IMR-90 (cell line): ENCODE measurements around the gene SLC1A7. TPM values are rescaled to one million over a fixed set of nuclear protein-coding genes. Genes with fewer than 3 reads are reported as not detected.
A peak's percentile ranks its signal among the peaks of the same experiment; 100 is the strongest.

ENCODE experiments used
- ATAC-seq: fragments of 200-7000 bp; cut with Tn5 transposase; 2 replicates; pipeline ENCODE4 v1.9.1; 2020; ENCODE audit warnings: low read depth, mild to moderate bottlenecking, moderate library complexity
- BruUV-seq: library from RNA; stranded (reverse); fragments of 400-500 nt; replicated peaks from 2 replicates; lab custom pipeline; 2021; lab: Mats Ljungman, UMichigan
- CTCF ChIA-PET: fragments of 300-600 bp; formaldehyde crosslinking; extraction: SDS; loops from one replicate; lab custom pipeline; 2021; ENCODE audit warnings: antibody characterized with exemption; lab: Yijun Ruan, JAX
- POLR2A ChIA-PET: fragments of 300-600 bp; sonication (Branson Sonifier 250); formaldehyde crosslinking; loops from one replicate; lab custom pipeline; 2022; ENCODE audit warnings: antibody characterized with exemption; ENCODE audit not compliant: unreplicated experiment; lab: Charles Lee
- DNase-seq: peaks from one replicate; pipeline ENCODE4 v3.0.0; 2013
- H2AFZ ChIP-seq: replicated peaks from 2 replicates; pipeline ENCODE3; 2013; ENCODE audit warnings: low read length, mild to moderate bottlenecking; ENCODE audit not compliant: poor library complexity
- H2AK5ac ChIP-seq: 2 replicates; pipeline ENCODE4 v1.6.1; 2013; ENCODE audit warnings: low read depth, low read length, inconsistent platforms
- H2AK9ac ChIP-seq: replicated peaks from 2 replicates; pipeline ENCODE3; 2013; ENCODE audit warnings: mild to moderate bottlenecking, low read depth, low read length, moderate library complexity; ENCODE audit not compliant: poor library complexity
- H2BK120ac ChIP-seq: 2 replicates; pipeline ENCODE4 v1.6.1; 2013; ENCODE audit warnings: low read depth, low read length, inconsistent platforms
- H2BK15ac ChIP-seq: 3 replicates; pipeline ENCODE4 v1.6.1; 2013; ENCODE audit warnings: low read depth, low read length, inconsistent platforms
- H2BK20ac ChIP-seq: 2 replicates; pipeline ENCODE4 v1.6.1; 2013; ENCODE audit warnings: low read depth, mild to moderate bottlenecking, inconsistent platforms, low read length, moderate library complexity
- H2BK5ac ChIP-seq: 2 replicates; pipeline ENCODE4 v1.6.1; 2013; ENCODE audit warnings: mild to moderate bottlenecking, low read depth, low read length, inconsistent platforms; ENCODE audit not compliant: poor library complexity, severe bottlenecking
- H3K14ac ChIP-seq: replicated peaks from 2 replicates; pipeline ENCODE4 v1.6.1; 2013; ENCODE audit warnings: low read depth, low read length, inconsistent platforms
- H3K18ac ChIP-seq: 2 replicates; pipeline ENCODE4 v1.6.1; 2013; ENCODE audit warnings: low read depth, low read length, control low read depth
- H3K23ac ChIP-seq: 2 replicates; pipeline ENCODE4 v1.6.1; 2013; ENCODE audit warnings: low read depth, low read length, inconsistent platforms
- H3K27ac ChIP-seq: 2 replicates; pipeline ENCODE4 v1.5.1; 2013; ENCODE audit warnings: mild to moderate bottlenecking, control low read depth, low read length; ENCODE audit not compliant: insufficient read depth
- H3K27me3 ChIP-seq: 2 replicates; pipeline ENCODE4 v1.6.1; 2013; ENCODE audit warnings: low read length; ENCODE audit not compliant: control insufficient read depth, insufficient read depth
- H3K36me3 ChIP-seq: 2 replicates; pipeline ENCODE4 v1.6.1; 2013; ENCODE audit warnings: low read length, mixed read lengths; ENCODE audit not compliant: control insufficient read depth, insufficient read depth
- H3K4ac ChIP-seq: 2 replicates; pipeline ENCODE4 v1.6.1; 2013; ENCODE audit warnings: low read depth, low read length, inconsistent platforms
- H3K4me1 ChIP-seq: 2 replicates; pipeline ENCODE4 v1.6.1; 2013; ENCODE audit warnings: low read length, mixed read lengths; ENCODE audit not compliant: control insufficient read depth, insufficient read depth
- H3K4me2 ChIP-seq: 2 replicates; pipeline ENCODE4 v1.6.1; 2013; ENCODE audit warnings: low read depth, mild to moderate bottlenecking, control low read depth, low read length, moderate library complexity
- H3K4me3 ChIP-seq: 2 replicates; pipeline ENCODE4 v1.5.1; 2013; ENCODE audit warnings: low read depth, mild to moderate bottlenecking, control low read depth, low read length, moderate library complexity; ENCODE audit not compliant: insufficient read depth
- H3K56ac ChIP-seq: 2 replicates; pipeline ENCODE4 v1.6.1; 2013; ENCODE audit warnings: low read length, inconsistent platforms; ENCODE audit not compliant: insufficient read depth; ENCODE audit errors: extremely low read depth
- H3K79me1 ChIP-seq, 2 experiments: 2 replicates each; pipeline ENCODE4 v1.6.1; 2013; ENCODE audit warnings: low read length in 2 of 2, inconsistent platforms in 1 of 2, low read depth in 1 of 2
- H3K9ac ChIP-seq: 2 replicates; pipeline ENCODE4 v1.6.1; 2013; ENCODE audit warnings: low read depth, low read length, control low read depth
- H3K9me1 ChIP-seq: 2 replicates; pipeline ENCODE4 v1.6.1; 2013; ENCODE audit warnings: low read length, inconsistent platforms; ENCODE audit not compliant: insufficient read depth
- H3K9me3 ChIP-seq: 2 replicates; pipeline ENCODE4 v1.6.1; 2013; ENCODE audit warnings: low read length; ENCODE audit not compliant: control insufficient read depth, insufficient read depth
- H4K20me1 ChIP-seq: 2 replicates; pipeline ENCODE4 v1.6.1; 2013; ENCODE audit warnings: low read length, inconsistent platforms; ENCODE audit not compliant: insufficient read depth
- H4K5ac ChIP-seq: 2 replicates; pipeline ENCODE4 v1.6.1; 2013; ENCODE audit warnings: mild to moderate bottlenecking, low read depth, low read length, control low read depth
- H4K8ac ChIP-seq, 2 experiments: 2 replicates each; pipeline ENCODE4 v1.6.1; 2013; ENCODE audit warnings: low read depth in 2 of 2, low read length in 2 of 2, control low read depth in 1 of 2, inconsistent platforms in 1 of 2
- H4K91ac ChIP-seq: 2 replicates; pipeline ENCODE4 v1.6.1; 2013; ENCODE audit warnings: low read depth, low read length, inconsistent platforms; ENCODE audit not compliant: insufficient read depth
- CHD1 ChIP-seq: IDR thresholded peaks from 2 replicates; pipeline ENCODE4 v1.6.1; 2012; ENCODE audit warnings: low read depth, low read length, improper control_type of control experiment
- FOS ChIP-seq: fragments of 150-350 bp; IDR thresholded peaks from 2 replicates; pipeline ENCODE4 v1.6.1; 2016; ENCODE audit warnings: low read depth, low read length
- MAZ ChIP-seq: IDR thresholded peaks from 2 replicates; pipeline ENCODE4 v1.6.1; 2012; ENCODE audit warnings: low read depth, mild to moderate bottlenecking, low read length, improper control_type of control experiment, moderate library complexity, borderline replicate concordance
- MXI1 ChIP-seq: IDR thresholded peaks from 2 replicates; pipeline ENCODE4 v1.6.1; 2012; ENCODE audit warnings: low read depth, mild to moderate bottlenecking, low read length, moderate library complexity, borderline replicate concordance
- NFE2L2 ChIP-seq: fragments of 150-350 bp; IDR thresholded peaks from 2 replicates; pipeline ENCODE4 v1.6.1; 2016; ENCODE audit warnings: low read depth, mild to moderate bottlenecking, low read length
- POLR2A ChIP-seq: IDR thresholded peaks from 2 replicates; pipeline ENCODE4 v1.6.1; 2012; ENCODE audit warnings: mild to moderate bottlenecking, low read depth, low read length
- RCOR1 ChIP-seq: IDR thresholded peaks from 2 replicates; pipeline ENCODE4 v1.6.1; 2012; ENCODE audit warnings: mild to moderate bottlenecking, low read length, improper control_type of control experiment; ENCODE audit not compliant: insufficient replicate concordance
- RFX5 ChIP-seq: IDR thresholded peaks from 2 replicates; pipeline ENCODE4 v1.8.0; 2012; ENCODE audit warnings: low read depth, mild to moderate bottlenecking, low read length, moderate library complexity
- SMC3 ChIP-seq: fragments of 150-350 bp; IDR thresholded peaks from 2 replicates; pipeline ENCODE4 v1.6.1; 2016; ENCODE audit warnings: low read depth, mild to moderate bottlenecking, antibody characterized with exemption, low read length, moderate library complexity
- USF2 ChIP-seq: fragments of 150-350 bp; IDR thresholded peaks from 2 replicates; pipeline ENCODE4 v1.6.1; 2017; ENCODE audit warnings: mild to moderate bottlenecking, antibody characterized with exemption, low read length, low read depth
- WGBS, 2 experiments: methylation state at CpG; one replicate each; pipeline versions ENCODE4 v1.1.5 to v1.1.7; 2013; ENCODE audit warnings: missing lambda C conversion rate in 2 of 2; ENCODE audit not compliant: insufficient read length in 1 of 2; ENCODE audit errors: extremely low coverage in 2 of 2; 5-methylcytosine and 5-hydroxymethylcytosine counted together
- dilution Hi-C: fragments of 300-500 bp; cut with HindIII; formaldehyde crosslinking; loops from one replicate; pipeline ENCODE4 v1.14.3; 2018; ENCODE audit warnings: low sequenced_read_pairs; ENCODE audit not compliant: unreplicated experiment
- in situ Hi-C: fragments of 300-500 bp; cut with MboI; formaldehyde crosslinking; loops from 3 replicates; pipeline ENCODE4 v1.14.3; 2019; ENCODE audit warnings: low sequenced_read_pairs, inconsistent platforms, mixed read lengths
- intact Hi-C: fragments of 100-400 bp; cut with micrococcal nuclease; formaldehyde crosslinking; loops from 2 replicates; pipeline ENCODE4 v1.10.0; 2022
- polyA plus RNA-seq, 3 experiments: library from polyadenylated mRNA; depleted of rRNA; stranded (reverse); fragments of >200 nt; gene quantifications; 2 replicates each; pipeline ENCODE4 v1.2.3, GENCODE V29; 2012; ENCODE audit warnings: low replicate concordance in 1 of 3
- total RNA-seq: library from RNA; depleted of rRNA; stranded (reverse); fragments of >200 nt; gene quantifications from 2 replicates; pipeline ENCODE4 v1.2.3, GENCODE V29; 2012
- TF ChIP-seq, protein P1 (sequence below): conservative IDR thresholded peaks from 2 replicates; pipeline ENCODE4 v1.5.1; 2012; ENCODE audit warnings: mild to moderate bottlenecking, low read depth, low read length, improper control_type of control experiment
- TF ChIP-seq, protein P2 (sequence below): fragments of 150-350 bp; IDR thresholded peaks from 2 replicates; pipeline ENCODE4 v1.6.1; 2016; ENCODE audit warnings: low read depth, mild to moderate bottlenecking, low read length, moderate library complexity, borderline replicate concordance

The SLC1A7 gene
- total and polyA plus RNA-seq, 2 of the 4 experiments (the other 2 are of a cell fraction): 0.05 TPM; not detected in 1

DNA sequence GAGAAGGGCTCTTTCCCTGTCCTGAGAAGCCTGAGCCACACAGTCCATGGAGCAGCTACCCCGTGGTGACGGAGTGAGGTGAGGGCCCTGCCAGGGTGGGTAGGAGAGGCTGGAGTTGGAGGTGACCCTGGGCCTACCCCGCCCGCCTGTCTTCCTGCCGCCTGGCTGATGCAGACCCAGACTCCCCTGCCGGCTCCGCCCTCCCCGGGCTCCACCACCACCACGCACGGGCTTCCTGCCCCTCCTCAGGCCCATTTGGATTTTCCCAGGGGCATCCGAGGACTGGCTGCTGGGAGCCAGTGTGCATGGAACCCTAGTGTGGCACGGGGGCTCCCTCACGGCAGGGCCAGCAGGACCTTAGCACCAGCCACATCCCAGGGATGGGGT lies 47.9 kb downstream of the SLC1A7 start:
- H3K9ac ChIP-seq: no peak overlapping the region
- peaks cover 4% of the 10 kb centered on the region for H3K4me1 ChIP-seq
- H2BK15ac ChIP-seq: no peak overlapping the region; the same call in 2 of the 3 replicates
- peaks cover 14% of the 10 kb centered on the region for H3K9me1 ChIP-seq
- dilution Hi-C loops: no loop called here
- intact Hi-C loops: no loop called here
- no peaks in the 10 kb centered on the region for H3K9me3 ChIP-seq
- H3K23ac ChIP-seq: no peak overlapping the region
- 0 out of 4 replicates have a peak, but pooled peaks cover 0 to under 1% of the 10 kb centered on the region in 2 experiments for H3K79me1 ChIP-seq
- H2BK20ac ChIP-seq: 0 out of 2 replicates have a peak overlapping the region, but pooled peaks have one; percentile 48
- CTCF ChIA-PET: no interaction called here
- POLR2A ChIA-PET: no interaction called here
- DNase-seq (no peak), ATAC-seq (no peak)
- H2AFZ ChIP-seq: peak overlapping the region; percentile 41
- no peak overlapping the region for H3K56ac ChIP-seq
- no peak overlapping the region for H3K14ac ChIP-seq
- H3K4ac ChIP-seq: no peak overlapping the region; the same call in 1 of the 2 replicates
- H4K8ac ChIP-seq: no peak overlapping the region
- H3K4me2 ChIP-seq: no peak overlapping the region
- H3K27ac ChIP-seq: no peak overlapping the region
- no peak overlapping the region for H3K4me3 ChIP-seq
- no peaks in the 10 kb centered on the region for H3K36me3 ChIP-seq
- H2AK9ac ChIP-seq: no peak overlapping the region
- no peak overlapping the region for H2BK120ac ChIP-seq
- H4K91ac ChIP-seq: peak overlapping the region; percentile 46; the same call in 1 of the 2 replicates
- WGBS, 2 experiments: no CpG with 5 or more reads among the region's 13 CpGs
- TF ChIP-seq RCOR1 (no peak), POLR2A (no peak), USF2 (no peak), MAZ (no peak), CHD1 (no peak), MXI1 (no peak), FOS (no peak), RFX5 (no peak), SMC3 (no peak), NFE2L2 (no peak)
- TF ChIP-seq, protein P1, sequence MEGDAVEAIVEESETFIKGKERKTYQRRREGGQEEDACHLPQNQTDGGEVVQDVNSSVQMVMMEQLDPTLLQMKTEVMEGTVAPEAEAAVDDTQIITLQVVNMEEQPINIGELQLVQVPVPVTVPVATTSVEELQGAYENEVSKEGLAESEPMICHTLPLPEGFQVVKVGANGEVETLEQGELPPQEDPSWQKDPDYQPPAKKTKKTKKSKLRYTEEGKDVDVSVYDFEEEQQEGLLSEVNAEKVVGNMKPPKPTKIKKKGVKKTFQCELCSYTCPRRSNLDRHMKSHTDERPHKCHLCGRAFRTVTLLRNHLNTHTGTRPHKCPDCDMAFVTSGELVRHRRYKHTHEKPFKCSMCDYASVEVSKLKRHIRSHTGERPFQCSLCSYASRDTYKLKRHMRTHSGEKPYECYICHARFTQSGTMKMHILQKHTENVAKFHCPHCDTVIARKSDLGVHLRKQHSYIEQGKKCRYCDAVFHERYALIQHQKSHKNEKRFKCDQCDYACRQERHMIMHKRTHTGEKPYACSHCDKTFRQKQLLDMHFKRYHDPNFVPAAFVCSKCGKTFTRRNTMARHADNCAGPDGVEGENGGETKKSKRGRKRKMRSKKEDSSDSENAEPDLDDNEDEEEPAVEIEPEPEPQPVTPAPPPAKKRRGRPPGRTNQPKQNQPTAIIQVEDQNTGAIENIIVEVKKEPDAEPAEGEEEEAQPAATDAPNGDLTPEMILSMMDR: no peak
- TF ChIP-seq, protein P2, sequence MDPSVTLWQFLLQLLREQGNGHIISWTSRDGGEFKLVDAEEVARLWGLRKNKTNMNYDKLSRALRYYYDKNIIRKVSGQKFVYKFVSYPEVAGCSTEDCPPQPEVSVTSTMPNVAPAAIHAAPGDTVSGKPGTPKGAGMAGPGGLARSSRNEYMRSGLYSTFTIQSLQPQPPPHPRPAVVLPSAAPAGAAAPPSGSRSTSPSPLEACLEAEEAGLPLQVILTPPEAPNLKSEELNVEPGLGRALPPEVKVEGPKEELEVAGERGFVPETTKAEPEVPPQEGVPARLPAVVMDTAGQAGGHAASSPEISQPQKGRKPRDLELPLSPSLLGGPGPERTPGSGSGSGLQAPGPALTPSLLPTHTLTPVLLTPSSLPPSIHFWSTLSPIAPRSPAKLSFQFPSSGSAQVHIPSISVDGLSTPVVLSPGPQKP: no peak
- in situ Hi-C loops: no loop called here
- H4K20me1 ChIP-seq: no peaks in the 10 kb centered on the region
- no peak overlapping the region for H4K5ac ChIP-seq
- no peak overlapping the region for H3K18ac ChIP-seq
- no peak overlapping the region for H2BK5ac ChIP-seq
- no TSS peak for BruUV-seq
- no peaks in the 10 kb centered on the region for H3K27me3 ChIP-seq
- peak overlapping the region; percentile 64 for H2AK5ac ChIP-seq
